Naive B cell (primary cell): Measurements from ENCODE around the gene NCBP1. TPM values are rescaled to one million over a fixed set of nuclear protein-coding genes. Genes with fewer than 3 reads are reported as not detected.
A peak's percentile ranks its signal among the peaks of the same experiment; 100 is the strongest.

Source experiments
- ATAC-seq, 2 donors: fragments of 150-1000 bp; cut with Tn5 transposase; 2 replicates each; pipeline ENCODE4 v1.10.0; 2021; ENCODE audit warnings: low read depth in 2 of 2, mild to moderate bottlenecking in 2 of 2, moderate library complexity in 2 of 2
- DNase-seq: peaks from one replicate; pipeline ENCODE4 v3.0.0; 2022
- H3K27ac Mint-ChIP-seq, 6 donors: one replicate each; pipeline ENCODE4 v1.8.0; 2020 to 2022; ENCODE audit warnings: mild to moderate bottlenecking in 6 of 6, mixed read lengths in 6 of 6, moderate library complexity in 5 of 6, inconsistent platforms in 2 of 6
- H3K27me3 Mint-ChIP-seq, 3 donors: one replicate each; pipeline ENCODE4 v1.8.0; 2021 to 2022; ENCODE audit warnings: mixed read lengths in 3 of 3, mild to moderate bottlenecking in 1 of 3
- H3K36me3 Mint-ChIP-seq, 2 donors: one replicate each; pipeline ENCODE4 v1.8.0; 2020 to 2022; ENCODE audit warnings: mixed read lengths in 2 of 2, inconsistent platforms in 1 of 2, mild to moderate bottlenecking in 1 of 2
- H3K4me1 Mint-ChIP-seq, 3 donors: one replicate each; pipeline ENCODE4 v1.8.0; 2020 to 2022; ENCODE audit warnings: mixed read lengths in 3 of 3, inconsistent platforms in 1 of 3, mild to moderate bottlenecking in 1 of 3, moderate library complexity in 1 of 3
- H3K4me3 Mint-ChIP-seq, 8 donors: one replicate each; pipeline ENCODE4 v1.8.0; 2020 to 2022; ENCODE audit warnings: mild to moderate bottlenecking in 8 of 8, mixed read lengths in 8 of 8, moderate library complexity in 8 of 8, inconsistent platforms in 2 of 8
- H3K9me3 Mint-ChIP-seq, 7 donors: one replicate each; pipeline ENCODE4 v1.8.0; 2020 to 2022; ENCODE audit warnings: mixed read lengths in 7 of 7, mild to moderate bottlenecking in 5 of 7, inconsistent platforms in 2 of 7, moderate library complexity in 1 of 7
- polyA plus RNA-seq, 6 donors: library from polyadenylated mRNA; unstranded; fragments of 300-500 nt; fragmentation: Illumina TruSeq; gene quantifications; one replicate each; pipeline ENCODE4 v1.2.3, GENCODE V29; 2021; ENCODE audit warnings: low read depth in 6 of 6

The NCBP1 gene
- polyA plus RNA-seq, 6 donors from 2014 or later: 10.5 to 24.6 (median 16.2) TPM

- no peak overlapping the region for H3K27ac Mint-ChIP-seq
- ATAC-seq: no peak
- H3K9me3 Mint-ChIP-seq: peaks cover 2 to 11% (median 6%) of the 10 kb centered on the region in 7 donors
- no peak overlapping the region for H3K4me3 Mint-ChIP-seq
- DNase-seq: no peak
- H3K27me3 Mint-ChIP-seq: peaks cover 21 to 37% (median 23%) of the 10 kb centered on the region in 3 donors
- no peaks in the 10 kb centered on the region for H3K4me1 Mint-ChIP-seq
- H3K36me3 Mint-ChIP-seq: peaks cover 7 to 8% of the 10 kb centered on the region in 2 donors
These were observed 84.2 kb downstream of the NCBP1 start for GRCh38 chr9:97717866-97718265.

- peaks cover 7 to 8% of the 10 kb centered on the region in 2 donors for H3K36me3 Mint-ChIP-seq
- H3K4me1 Mint-ChIP-seq: no peaks in the 10 kb centered on the region
- no peak for DNase-seq
- peaks cover 32 to 43% (median 37%) of the 10 kb centered on the region in 3 donors for H3K27me3 Mint-ChIP-seq
- no peak overlapping the region for H3K27ac Mint-ChIP-seq
- H3K9me3 Mint-ChIP-seq: peaks cover 2 to 11% (median 6%) of the 10 kb centered on the region in 7 donors
- H3K4me3 Mint-ChIP-seq: no peak overlapping the region
- no peak for ATAC-seq
These were observed 87.8 kb downstream of the NCBP1 start for GRCh38 chr9:97721396-97721795.

- Mint-ChIP-seq H3K36me3 (peaks cover 7 to 8% of the 10 kb centered on the region in 2 donors), H3K4me1 (no peaks in the 10 kb centered on the region), H3K4me3 (no peak overlapping the region), H3K27me3 (peaks cover 35 to 47% (median 40%) of the 10 kb centered on the region in 3 donors), H3K27ac (peak overlapping the region in 1 of 6 donors; percentile 21), H3K9me3 (peaks cover 2 to 11% (median 6%) of the 10 kb centered on the region in 7 donors)
- ATAC-seq: no peak
- DNase-seq: no peak
These were observed 88.7 kb downstream of the NCBP1 start for GRCh38 chr9:97722331-97722730.

Other genes starting within 250 kb of the NCBP1 start
- 10 to 100 TPM in 2 of 6 donors, 1 to 10 TPM in 3, not detected in 1; 4.8 to 14.7 (median 9.5) TPM for gene TDRD7, start 221.7 kb upstream of the NCBP1 start, polyA plus RNA-seq
- gene TMOD1, start 132.2 kb upstream of the NCBP1 start, polyA plus RNA-seq: 1 to 10 TPM; 2.0 to 7.8 (median 3.9) TPM
- 10 to 100 TPM in 1 of 6 donors, 1 to 10 TPM in 5; 4.7 to 10.3 (median 7.2) TPM for gene TSTD2, start 453 bp upstream of the NCBP1 start, polyA plus RNA-seq
- 10 to 100 TPM; 26.5 to 38.9 (median 33.4) TPM for gene XPA, start 63.5 kb downstream of the NCBP1 start, polyA plus RNA-seq
- gene FOXE1, start 219.4 kb downstream of the NCBP1 start, polyA plus RNA-seq: not detected